ENCODE measurements around the gene PRSS53.

The PRSS53 gene

GRCh38 chr16:31080756-31081419 lies 7.9 kb downstream of the PRSS53 start:
- TF ChIP-seq, protein P1, sequence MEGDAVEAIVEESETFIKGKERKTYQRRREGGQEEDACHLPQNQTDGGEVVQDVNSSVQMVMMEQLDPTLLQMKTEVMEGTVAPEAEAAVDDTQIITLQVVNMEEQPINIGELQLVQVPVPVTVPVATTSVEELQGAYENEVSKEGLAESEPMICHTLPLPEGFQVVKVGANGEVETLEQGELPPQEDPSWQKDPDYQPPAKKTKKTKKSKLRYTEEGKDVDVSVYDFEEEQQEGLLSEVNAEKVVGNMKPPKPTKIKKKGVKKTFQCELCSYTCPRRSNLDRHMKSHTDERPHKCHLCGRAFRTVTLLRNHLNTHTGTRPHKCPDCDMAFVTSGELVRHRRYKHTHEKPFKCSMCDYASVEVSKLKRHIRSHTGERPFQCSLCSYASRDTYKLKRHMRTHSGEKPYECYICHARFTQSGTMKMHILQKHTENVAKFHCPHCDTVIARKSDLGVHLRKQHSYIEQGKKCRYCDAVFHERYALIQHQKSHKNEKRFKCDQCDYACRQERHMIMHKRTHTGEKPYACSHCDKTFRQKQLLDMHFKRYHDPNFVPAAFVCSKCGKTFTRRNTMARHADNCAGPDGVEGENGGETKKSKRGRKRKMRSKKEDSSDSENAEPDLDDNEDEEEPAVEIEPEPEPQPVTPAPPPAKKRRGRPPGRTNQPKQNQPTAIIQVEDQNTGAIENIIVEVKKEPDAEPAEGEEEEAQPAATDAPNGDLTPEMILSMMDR (IDR thresholded peaks at IDR 0.05; ENCODE audit: insufficient read depth, low read depth, low read length, missing control alignments) = no peak
- H3K4me3 ChIP-seq (ENCODE audit: low read length) = no peak overlapping the region
- DNase-seq (ENCODE audit: low read depth) = no peak

DNA sequence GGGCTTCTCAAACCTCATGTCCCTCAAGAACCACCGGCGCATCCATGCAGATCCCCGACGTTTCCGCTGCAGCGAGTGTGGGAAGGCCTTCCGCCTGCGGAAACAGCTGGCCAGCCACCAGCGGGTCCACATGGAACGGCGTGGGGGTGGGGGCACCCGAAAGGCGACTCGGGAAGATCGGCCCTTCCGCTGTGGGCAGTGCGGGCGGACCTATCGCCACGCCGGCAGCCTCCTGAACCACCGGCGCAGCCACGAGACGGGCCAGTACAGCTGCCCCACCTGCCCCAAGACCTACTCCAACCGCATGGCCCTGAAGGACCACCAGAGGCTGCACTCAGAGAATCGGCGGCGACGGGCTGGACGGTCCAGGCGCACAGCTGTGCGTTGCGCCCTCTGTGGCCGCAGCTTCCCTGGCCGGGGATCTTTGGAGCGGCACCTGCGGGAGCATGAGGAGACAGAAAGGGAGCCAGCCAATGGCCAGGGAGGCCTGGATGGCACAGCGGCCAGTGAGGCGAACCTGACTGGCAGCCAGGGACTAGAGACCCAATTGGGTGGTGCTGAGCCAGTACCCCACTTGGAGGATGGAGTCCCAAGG lies 8.6 kb downstream of the PRSS53 start:
- DNase-seq (ENCODE audit: low read depth) = no peak
- TF ChIP-seq, protein P1 (IDR thresholded peaks at IDR 0.05; ENCODE audit: insufficient read depth, low read depth, low read length, missing control alignments) = no peak
- H3K4me3 ChIP-seq (ENCODE audit: low read length) = no peak overlapping the region

GRCh38 chr16:31079342-31079944 lies 9.3 kb downstream of the PRSS53 start:
- no peak overlapping the region for H3K4me3 ChIP-seq (ENCODE audit: low read length)
- DNase-seq (ENCODE audit: low read depth) = no peak
- TF ChIP-seq, protein P1 (IDR thresholded peaks at IDR 0.05; ENCODE audit: insufficient read depth, low read depth, low read length, missing control alignments) = no peak

DNA sequence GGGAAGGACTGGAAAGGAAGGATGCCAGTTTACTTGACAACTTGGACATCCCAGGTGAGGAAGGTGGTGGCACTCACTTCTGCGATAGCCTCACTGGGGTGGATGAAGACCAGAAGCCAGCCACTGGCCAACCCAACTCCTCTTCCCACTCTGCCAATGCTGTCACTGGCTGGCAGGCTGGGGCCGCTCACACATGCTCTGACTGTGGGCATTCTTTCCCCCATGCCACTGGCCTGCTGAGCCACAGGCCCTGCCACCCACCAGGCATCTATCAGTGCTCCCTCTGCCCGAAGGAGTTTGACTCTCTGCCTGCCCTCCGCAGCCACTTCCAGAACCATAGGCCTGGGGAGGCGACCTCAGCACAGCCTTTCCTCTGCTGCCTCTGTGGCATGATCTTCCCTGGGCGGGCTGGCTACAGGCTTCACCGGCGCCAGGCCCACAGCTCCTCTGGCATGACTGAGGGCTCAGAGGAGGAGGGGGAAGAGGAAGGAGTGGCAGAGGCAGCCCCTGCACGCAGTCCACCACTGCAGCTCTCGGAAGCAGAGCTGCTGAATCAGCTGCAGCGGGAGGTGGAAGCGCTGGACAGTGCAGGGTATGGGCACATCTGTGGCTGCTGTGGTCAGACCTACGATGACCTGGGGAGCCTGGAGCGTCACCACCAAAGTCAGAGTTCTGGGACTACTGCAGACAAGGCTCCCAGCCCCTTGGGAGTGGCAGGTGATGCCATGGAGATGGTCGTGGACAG lies 10.0 kb downstream of the PRSS53 start:
- TF ChIP-seq, protein P1 (IDR thresholded peaks at IDR 0.05; ENCODE audit: insufficient read depth, low read depth, low read length, missing control alignments) = no peak
- no peak for DNase-seq (ENCODE audit: low read depth)
- no peak overlapping the region for H3K4me3 ChIP-seq (ENCODE audit: low read length)

GRCh38 chr16:31077592-31078396 lies 10.9 kb downstream of the PRSS53 start:
- H3K4me3 ChIP-seq (ENCODE audit: low read length) = no peak overlapping the region

DNA sequence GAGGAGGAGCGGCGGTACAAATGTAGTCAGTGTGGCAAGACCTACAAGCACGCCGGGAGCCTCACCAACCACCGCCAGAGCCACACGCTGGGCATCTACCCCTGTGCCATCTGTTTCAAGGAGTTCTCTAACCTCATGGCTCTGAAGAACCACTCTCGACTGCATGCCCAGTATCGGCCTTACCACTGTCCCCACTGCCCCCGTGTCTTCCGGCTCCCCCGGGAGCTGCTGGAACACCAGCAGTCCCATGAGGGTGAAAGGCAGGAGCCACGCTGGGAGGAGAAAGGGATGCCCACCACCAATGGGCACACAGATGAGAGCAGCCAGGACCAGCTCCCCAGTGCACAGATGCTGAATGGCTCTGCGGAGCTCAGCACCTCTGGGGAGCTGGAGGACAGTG lies 11.7 kb downstream of the PRSS53 start:
- TF ChIP-seq, protein P1 (IDR thresholded peaks at IDR 0.05; ENCODE audit: insufficient read depth, low read depth, low read length, missing control alignments) = no peak
- no peak overlapping the region for H3K4me3 ChIP-seq (ENCODE audit: low read length)
- DNase-seq (ENCODE audit: low read depth) = no peak

More at GRCh38 chr16:31077592-31078396, 10.9 kb downstream of the PRSS53 start:
- TF ChIP-seq, protein P1 (IDR thresholded peaks at IDR 0.05; ENCODE audit: insufficient read depth, low read depth, low read length, missing control alignments) = no peak
- DNase-seq (ENCODE audit: low read depth) = no peak

All from epithelial cell of esophagus (primary cell).